Measurements from ENCODE around the gene PTPRR.

The PTPRR gene

GRCh38 chr12:70895956-70896355 is 24.6 kb downstream of the PTPRR start:
- Histone ChIP-seq H2BK5ac (ENCODE audit: low read depth, low read length, poor library complexity) (no peak overlapping the region), H3K4me2 (ENCODE audit: low read length) (no peak overlapping the region), H3K18ac (ENCODE audit: low read length) (no peak overlapping the region), H3K9me3 (ENCODE audit: insufficient read depth, low read depth, low read length) (no peaks in the 10 kb centered on the region), H3K23ac (ENCODE audit: low read length) (no peak overlapping the region), H2AK5ac (ENCODE audit: low read length) (no peak overlapping the region), H3K4me1 (ENCODE audit: control insufficient read depth in 1 of 2, insufficient read depth in 2 of 2, low read length in 2 of 2) (no peaks in the 10 kb centered on the region), H3K4me3 (ENCODE audit: low read depth, low read length) (no peak overlapping the region), H3K14ac (ENCODE audit: low read length) (no peak overlapping the region), H4K12ac (ENCODE audit: low read depth, low read length) (no peak overlapping the region), H3K36me3 (ENCODE audit: control insufficient read depth in 1 of 2, insufficient read depth in 2 of 2, low read length in 2 of 2) (no peaks in the 10 kb centered on the region), H4K8ac (ENCODE audit: low read depth, low read length) (no peak overlapping the region), H3K79me2 (ENCODE audit: control insufficient read depth, insufficient read depth, low read length, poor library complexity) (no peaks in the 10 kb centered on the region), H2BK12ac (ENCODE audit: low read length) (no peak overlapping the region), H3K9ac (ENCODE audit: low read length) (no peak overlapping the region), H3K4ac (ENCODE audit: low read depth, low read length) (no peak overlapping the region), H3K27me3 (ENCODE audit: insufficient read depth, low read length) (no peaks in the 10 kb centered on the region), H3K27ac (ENCODE audit: low read depth, low read length) (no peak overlapping the region), H2BK120ac (ENCODE audit: insufficient read depth, low read length, poor library complexity) (no peak overlapping the region), H2AFZ (ENCODE audit: insufficient read depth, low read length, poor library complexity) (no peak overlapping the region), H4K91ac (ENCODE audit: low read depth, low read length) (no peak overlapping the region), H3K79me1 (ENCODE audit: low read length) (no peaks in the 10 kb centered on the region)
- WGBS (ENCODE audit: extremely low coverage, insufficient coverage, insufficient read length) = no CpG with 5 or more reads among the region's 1 CpG
- DNase-seq = no peak

- Histone ChIP-seq H3K9me3 (ENCODE audit: insufficient read depth, low read depth, low read length) (no peaks in the 10 kb centered on the region), H3K36me3 (ENCODE audit: control insufficient read depth in 1 of 2, insufficient read depth in 2 of 2, low read length in 2 of 2) (no peaks in the 10 kb centered on the region), H3K4me3 (ENCODE audit: low read depth, low read length) (no peak overlapping the region), H3K9ac (ENCODE audit: low read length) (no peak overlapping the region), H2BK5ac (ENCODE audit: low read depth, low read length, poor library complexity) (no peak overlapping the region), H3K23ac (ENCODE audit: low read length) (no peak overlapping the region), H3K14ac (ENCODE audit: low read length) (no peak overlapping the region), H2AK5ac (ENCODE audit: low read length) (no peak overlapping the region), H3K79me1 (ENCODE audit: low read length) (no peaks in the 10 kb centered on the region), H3K18ac (ENCODE audit: low read length) (no peak overlapping the region), H3K4me2 (ENCODE audit: low read length) (no peak overlapping the region), H4K12ac (ENCODE audit: low read depth, low read length) (no peak overlapping the region), H3K27me3 (ENCODE audit: insufficient read depth, low read length) (no peaks in the 10 kb centered on the region), H2BK120ac (ENCODE audit: insufficient read depth, low read length, poor library complexity) (no peak overlapping the region), H2AFZ (ENCODE audit: insufficient read depth, low read length, poor library complexity) (no peak overlapping the region), H2BK12ac (ENCODE audit: low read length) (no peak overlapping the region), H3K4me1 (ENCODE audit: control insufficient read depth in 1 of 2, insufficient read depth in 2 of 2, low read length in 2 of 2) (no peaks in the 10 kb centered on the region), H3K27ac (ENCODE audit: low read depth, low read length) (no peak overlapping the region), H4K8ac (ENCODE audit: low read depth, low read length) (no peak overlapping the region), H4K91ac (ENCODE audit: low read depth, low read length) (no peak overlapping the region), H3K4ac (ENCODE audit: low read depth, low read length) (no peak overlapping the region), H3K79me2 (ENCODE audit: control insufficient read depth, insufficient read depth, low read length, poor library complexity) (no peaks in the 10 kb centered on the region)
- no CpG with 5 or more reads among the region's 5 CpGs for WGBS (ENCODE audit: extremely low coverage, insufficient coverage, insufficient read length)
- peak in 1 of 2 donors; percentile 9 for DNase-seq
Measured at GRCh38 chr12:70892593-70892992, 27.9 kb downstream of the PTPRR start.

GRCh38 chr12:70890895-70891832 is 29.4 kb downstream of the PTPRR start:
- Histone ChIP-seq H3K9me3 (ENCODE audit: insufficient read depth, low read depth, low read length) (no peaks in the 10 kb centered on the region), H2BK12ac (ENCODE audit: low read length) (no peak overlapping the region), H3K4me3 (ENCODE audit: low read depth, low read length) (no peak overlapping the region), H3K9ac (ENCODE audit: low read length) (no peak overlapping the region), H3K36me3 (ENCODE audit: control insufficient read depth in 1 of 2, insufficient read depth in 2 of 2, low read length in 2 of 2) (no peaks in the 10 kb centered on the region), H2BK120ac (ENCODE audit: insufficient read depth, low read length, poor library complexity) (no peak overlapping the region), H3K27me3 (ENCODE audit: insufficient read depth, low read length) (no peaks in the 10 kb centered on the region), H3K4me1 (ENCODE audit: control insufficient read depth in 1 of 2, insufficient read depth in 2 of 2, low read length in 2 of 2) (no peaks in the 10 kb centered on the region), H4K91ac (ENCODE audit: low read depth, low read length) (no peak overlapping the region), H4K8ac (ENCODE audit: low read depth, low read length) (no peak overlapping the region), H3K79me1 (ENCODE audit: low read length) (no peaks in the 10 kb centered on the region), H4K12ac (ENCODE audit: low read depth, low read length) (no peak overlapping the region), H2AK5ac (ENCODE audit: low read length) (no peak overlapping the region), H3K27ac (ENCODE audit: low read depth, low read length) (no peak overlapping the region), H3K79me2 (ENCODE audit: control insufficient read depth, insufficient read depth, low read length, poor library complexity) (no peaks in the 10 kb centered on the region), H2BK5ac (ENCODE audit: low read depth, low read length, poor library complexity) (no peak overlapping the region), H3K18ac (ENCODE audit: low read length) (no peak overlapping the region), H3K4ac (ENCODE audit: low read depth, low read length) (no peak overlapping the region), H3K4me2 (ENCODE audit: low read length) (no peak overlapping the region), H3K14ac (ENCODE audit: low read length) (no peak overlapping the region), H3K23ac (ENCODE audit: low read length) (no peak overlapping the region), H2AFZ (ENCODE audit: insufficient read depth, low read length, poor library complexity) (no peak overlapping the region)
- WGBS (ENCODE audit: extremely low coverage, insufficient coverage, insufficient read length) = no CpG with 5 or more reads among the region's 1 CpG
- no peak for DNase-seq

GRCh38 chr12:70885956-70886355 is 34.6 kb downstream of the PTPRR start:
- Histone ChIP-seq H3K23ac (ENCODE audit: low read length) (no peak overlapping the region), H3K27ac (ENCODE audit: low read depth, low read length) (no peak overlapping the region), H3K9ac (ENCODE audit: low read length) (no peak overlapping the region), H2BK120ac (ENCODE audit: insufficient read depth, low read length, poor library complexity) (no peak overlapping the region), H3K9me3 (ENCODE audit: insufficient read depth, low read depth, low read length) (no peaks in the 10 kb centered on the region), H2AFZ (ENCODE audit: insufficient read depth, low read length, poor library complexity) (no peak overlapping the region), H3K79me1 (ENCODE audit: low read length) (no peaks in the 10 kb centered on the region), H2BK5ac (ENCODE audit: low read depth, low read length, poor library complexity) (no peak overlapping the region), H3K4ac (ENCODE audit: low read depth, low read length) (no peak overlapping the region), H3K4me2 (ENCODE audit: low read length) (no peak overlapping the region), H2AK5ac (ENCODE audit: low read length) (no peak overlapping the region), H2BK12ac (ENCODE audit: low read length) (no peak overlapping the region), H3K27me3 (ENCODE audit: insufficient read depth, low read length) (no peaks in the 10 kb centered on the region), H3K36me3 (ENCODE audit: control insufficient read depth in 1 of 2, insufficient read depth in 2 of 2, low read length in 2 of 2) (no peaks in the 10 kb centered on the region), H3K79me2 (ENCODE audit: control insufficient read depth, insufficient read depth, low read length, poor library complexity) (no peaks in the 10 kb centered on the region), H3K4me1 (ENCODE audit: control insufficient read depth in 1 of 2, insufficient read depth in 2 of 2, low read length in 2 of 2) (no peaks in the 10 kb centered on the region), H4K8ac (ENCODE audit: low read depth, low read length) (no peak overlapping the region), H4K91ac (ENCODE audit: low read depth, low read length) (no peak overlapping the region), H4K12ac (ENCODE audit: low read depth, low read length) (no peak overlapping the region), H3K14ac (ENCODE audit: low read length) (no peak overlapping the region), H3K18ac (ENCODE audit: low read length) (no peak overlapping the region), H3K4me3 (ENCODE audit: low read depth, low read length) (no peak overlapping the region)
- DNase-seq = no peak
- WGBS (ENCODE audit: extremely low coverage, insufficient coverage, insufficient read length) = no CpG with 5 or more reads among the region's 3 CpGs
